Esophagus muscularis mucosa (tissue), 3 donors: Measurements from ENCODE around the gene IGFLR1.

Experiments used
- CTCF ChIP-seq, 3 experiments: fragments of 200-600 bp in 2 of 3; fragments of 450-650 bp in 1 of 3; sonication (generic) in 2 of 3; IDR thresholded peaks; one replicate each; pipeline ENCODE4 v1.5.1; 2017 to 2019; ENCODE audit warnings: antibody characterized with exemption in 3 of 3, mild to moderate bottlenecking in 2 of 3, moderate library complexity in 1 of 3
- POLR2AphosphoS5 ChIP-seq, 2 donors: sonication (generic); formaldehyde crosslinking; IDR thresholded peaks; one replicate each; pipeline ENCODE4 v1.6.1; 2017; ENCODE audit warnings: antibody characterized with exemption in 2 of 2

- TF ChIP-seq POLR2AphosphoS5 (IDR thresholded peaks at IDR 0.05) (no peak), CTCF (IDR thresholded peaks at IDR 0.05) (no peak)
These were observed 8.0 kb downstream of the IGFLR1 start for GRCh38 chr19:35734273-35734672.
